CD4-positive, alpha-beta T cell treated with Interleukin-1 beta for 1 hour (primary cell): ENCODE results near the gene CYP21A2.

Experiments used
- DNase-seq, 2 donors: peaks; one replicate each; pipeline ENCODE4 v3.0.0-alpha.2; 2020 to 2022

CYP21A2 gene

GRCh38 chr6:32084780-32085179 is 46.6 kb downstream of the CYP21A2 start:
- no peak for DNase-seq

GRCh38 chr6:32085759-32086459 is 47.7 kb downstream of the CYP21A2 start:
- no peak for DNase-seq

- DNase-seq, result no peak
These were observed 48.7 kb downstream of the CYP21A2 start for GRCh38 chr6:32086661-32087573.

GRCh38 chr6:32087574-32088486 is 49.6 kb downstream of the CYP21A2 start:
- peak; percentile 67 to 75 for DNase-seq

- DNase-seq, result no peak
These were observed 50.4 kb downstream of the CYP21A2 start for GRCh38 chr6:32088487-32089049.

- DNase-seq, result no peak
These were observed 51.0 kb downstream of the CYP21A2 start for GRCh38 chr6:32089082-32089828.
